LoVo (cell line): ENCODE data around the gene CPB2.

Experiments
- DNase-seq: peaks from one replicate; pipeline ENCODE4 v3.0.0-alpha.2; 2016; ENCODE audit warnings: low spot score

CPB2 gene, protein sequence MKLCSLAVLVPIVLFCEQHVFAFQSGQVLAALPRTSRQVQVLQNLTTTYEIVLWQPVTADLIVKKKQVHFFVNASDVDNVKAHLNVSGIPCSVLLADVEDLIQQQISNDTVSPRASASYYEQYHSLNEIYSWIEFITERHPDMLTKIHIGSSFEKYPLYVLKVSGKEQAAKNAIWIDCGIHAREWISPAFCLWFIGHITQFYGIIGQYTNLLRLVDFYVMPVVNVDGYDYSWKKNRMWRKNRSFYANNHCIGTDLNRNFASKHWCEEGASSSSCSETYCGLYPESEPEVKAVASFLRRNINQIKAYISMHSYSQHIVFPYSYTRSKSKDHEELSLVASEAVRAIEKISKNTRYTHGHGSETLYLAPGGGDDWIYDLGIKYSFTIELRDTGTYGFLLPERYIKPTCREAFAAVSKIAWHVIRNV

GRCh38 chr13:46104868-46105267, at the start of gene CPB2:
CPB2 (minus strand) TSS chr13:46105033; CDS start chr13:46105009, 24 bp downstream.
- no peak for DNase-seq

- DNase-seq: no peak
Observed at GRCh38 chr13:46154136-46154801, 49.4 kb upstream of the CPB2 start.

DNA sequence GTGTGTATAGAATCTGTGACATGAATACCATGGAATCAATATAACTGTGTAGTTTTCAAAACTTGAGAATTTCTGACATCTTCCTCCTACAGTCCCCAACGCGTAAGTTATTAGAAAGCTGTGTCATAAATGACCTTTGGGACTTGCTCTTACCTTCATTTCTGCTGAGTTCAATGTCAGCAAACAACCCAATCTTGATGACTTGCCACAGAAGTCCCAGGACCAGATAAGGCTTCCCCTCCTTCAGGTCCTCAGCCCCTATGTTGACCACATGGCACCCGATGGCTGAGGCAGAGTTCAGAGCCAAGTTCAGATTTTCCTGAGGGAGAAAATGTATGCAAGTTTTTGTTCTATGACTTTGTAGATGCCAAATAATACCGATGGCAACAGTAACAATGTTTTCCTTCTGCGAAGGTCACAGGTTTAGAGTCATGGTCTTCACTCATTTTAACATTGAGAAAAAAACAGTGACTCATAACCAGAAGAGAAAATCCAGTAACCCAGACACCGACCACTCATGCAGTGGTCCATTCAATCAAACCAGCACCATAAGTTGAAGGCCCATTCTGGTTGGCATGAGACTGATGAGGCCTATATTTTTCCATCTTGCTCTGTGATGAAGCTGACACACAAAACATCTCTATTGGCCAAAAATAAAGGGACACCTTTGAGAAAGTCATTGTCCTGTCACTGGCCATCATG, 47.9 kb upstream of the CPB2 start:
- no peak for DNase-seq

DNA sequence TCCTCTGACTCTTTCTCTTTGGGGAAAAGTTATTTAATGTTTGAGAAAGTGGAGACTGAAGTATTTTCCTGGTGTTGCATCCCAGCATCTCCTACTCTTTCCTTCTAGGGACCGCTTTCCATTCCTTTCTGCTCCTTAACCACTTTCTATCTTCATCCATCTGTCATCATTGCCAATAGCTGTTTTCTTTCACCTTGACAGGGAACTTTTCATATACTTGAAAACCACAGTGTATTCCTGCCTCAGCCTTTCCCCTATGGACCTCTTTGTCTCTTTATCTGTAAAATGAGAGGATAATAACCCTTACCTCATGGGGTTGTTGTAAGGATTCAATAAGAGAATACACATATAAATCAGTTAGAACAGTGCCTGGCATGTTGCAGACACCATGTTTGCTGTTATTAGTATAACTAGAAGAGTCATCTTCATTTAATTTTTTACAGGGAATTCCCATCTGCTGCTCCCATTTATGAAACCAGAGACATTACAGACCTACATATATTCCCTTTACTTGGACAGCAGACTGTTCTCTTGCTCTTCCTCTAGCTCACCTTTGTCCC, 45.4 kb upstream of the CPB2 start:
- no peak for DNase-seq

DNA sequence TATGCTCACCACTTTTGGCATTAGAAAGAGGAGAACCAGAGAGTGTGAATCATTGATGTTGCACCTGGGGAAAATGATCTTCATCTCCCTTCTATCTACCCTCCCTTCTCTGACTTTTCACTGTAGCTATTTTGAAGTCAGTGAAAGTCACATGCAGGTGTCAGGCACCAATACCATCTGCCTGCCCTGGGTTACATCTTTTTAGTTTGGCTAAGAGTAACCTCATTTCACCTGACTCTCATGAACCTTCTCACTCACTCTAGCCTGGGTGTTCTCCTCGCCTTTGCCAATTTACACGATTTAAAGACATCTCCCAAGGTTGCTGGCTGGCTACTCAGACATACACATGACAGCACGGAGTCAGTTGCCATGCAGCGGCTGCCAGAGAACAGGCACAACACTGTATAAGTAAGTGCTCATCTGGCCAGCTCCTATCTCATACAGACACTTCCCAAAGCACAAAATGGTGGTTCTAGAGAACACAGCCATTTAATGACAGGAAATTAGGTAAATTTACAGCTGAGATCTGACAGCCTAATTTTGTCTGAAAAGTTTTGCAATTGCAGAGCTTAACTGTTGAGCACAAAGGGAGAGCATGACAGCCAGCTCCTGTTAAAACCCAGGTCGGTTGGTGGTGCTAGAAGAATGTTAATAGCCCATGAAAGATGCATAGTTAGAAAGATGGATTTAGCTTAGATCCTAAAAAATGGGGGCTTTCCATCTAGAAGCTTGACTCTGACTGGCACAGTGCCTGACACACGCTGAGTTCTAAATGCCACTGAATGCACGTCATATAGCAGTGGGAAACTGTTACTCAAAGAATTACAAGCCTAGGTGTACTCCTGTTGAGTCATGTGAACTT, 44.7 kb upstream of the CPB2 start:
- no peak for DNase-seq

GRCh38 chr13:46146898-46147297, 42.1 kb upstream of the CPB2 start:
- DNase-seq: no peak

GRCh38 chr13:46145950-46146349, 41.1 kb upstream of the CPB2 start:
- DNase-seq: no peak

- no peak for DNase-seq
Observed at GRCh38 chr13:46145135-46145534, 40.3 kb upstream of the CPB2 start.

DNA sequence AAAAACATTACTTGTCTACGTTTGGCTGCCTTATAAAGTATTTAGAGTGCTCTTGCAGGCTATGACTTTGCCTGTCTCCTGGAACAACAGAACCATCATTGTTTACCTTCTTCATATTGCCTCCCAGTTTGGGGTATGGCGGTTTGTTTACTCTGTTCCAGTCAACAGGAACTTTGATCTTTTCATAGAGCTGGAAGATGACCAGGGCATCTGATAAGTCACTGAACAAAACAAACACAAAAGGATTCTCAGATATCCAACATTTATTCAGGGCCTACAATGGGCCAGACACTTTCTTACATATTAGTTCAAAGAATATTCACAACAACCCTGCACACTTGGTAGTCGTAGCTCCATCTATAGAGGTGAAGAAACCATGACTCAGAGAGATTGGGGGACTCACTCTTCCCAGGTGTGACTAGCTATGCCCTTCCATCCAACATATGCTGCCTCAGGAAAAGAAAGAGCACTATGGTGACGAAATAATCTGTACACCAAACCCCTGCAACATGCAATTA, 38.4 kb upstream of the CPB2 start:
- DNase-seq: no peak

DNA sequence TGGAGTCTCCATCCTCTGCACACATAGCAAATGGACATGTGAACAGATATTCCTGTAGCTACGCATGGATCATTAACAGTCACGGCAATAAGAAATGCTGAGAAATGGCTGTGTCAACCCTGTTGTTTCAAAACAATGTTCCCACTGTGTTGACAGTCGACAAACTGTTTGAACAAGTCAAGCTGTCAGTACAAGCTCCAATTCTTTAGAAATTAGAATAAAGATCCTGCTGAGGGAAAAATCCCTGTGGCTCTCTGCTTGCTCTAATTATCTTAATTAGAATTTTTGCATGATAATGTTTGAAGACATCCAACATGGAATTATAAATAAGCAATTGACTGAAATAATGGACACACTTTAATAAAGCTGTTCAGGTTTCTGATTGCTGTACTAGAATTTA, 37.9 kb upstream of the CPB2 start:
- no peak for DNase-seq

- no peak for DNase-seq
Observed at GRCh38 chr13:46140044-46140443, 35.2 kb upstream of the CPB2 start.

DNA sequence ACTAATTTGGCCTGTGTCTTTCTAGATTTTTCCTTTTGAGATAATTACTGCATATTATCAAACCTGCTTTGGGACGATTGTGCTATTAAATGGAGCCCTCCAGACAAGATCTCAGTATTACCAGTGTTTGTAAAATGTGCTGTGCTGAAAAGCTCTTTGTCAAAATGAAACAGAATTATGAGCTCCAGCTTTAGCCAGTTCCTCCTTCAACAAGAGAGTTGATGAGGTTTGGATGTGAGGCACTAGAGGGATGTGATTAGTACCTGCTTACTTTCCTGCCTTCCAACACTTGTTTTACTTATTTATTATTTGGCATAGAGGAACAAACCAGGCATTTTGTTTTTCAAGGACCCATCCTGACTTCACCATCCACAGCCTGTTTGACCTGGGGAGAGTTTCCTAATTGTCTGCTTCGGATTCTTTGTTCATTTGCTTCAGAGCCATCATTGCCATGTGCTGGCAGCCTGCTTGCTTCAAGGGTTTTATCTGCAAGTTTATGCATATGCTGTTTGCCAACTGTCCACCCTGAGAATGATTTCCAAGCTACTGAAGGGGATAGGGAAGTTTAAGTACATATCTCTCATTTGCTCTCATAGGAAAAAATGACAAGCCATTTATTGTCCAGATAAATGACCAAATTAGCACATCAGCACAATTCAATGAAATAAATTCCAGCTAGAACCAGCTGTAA, 32.9 kb upstream of the CPB2 start:
- DNase-seq: no peak

- no peak for DNase-seq
Observed at GRCh38 chr13:46136688-46137087, 31.9 kb upstream of the CPB2 start.

DNA sequence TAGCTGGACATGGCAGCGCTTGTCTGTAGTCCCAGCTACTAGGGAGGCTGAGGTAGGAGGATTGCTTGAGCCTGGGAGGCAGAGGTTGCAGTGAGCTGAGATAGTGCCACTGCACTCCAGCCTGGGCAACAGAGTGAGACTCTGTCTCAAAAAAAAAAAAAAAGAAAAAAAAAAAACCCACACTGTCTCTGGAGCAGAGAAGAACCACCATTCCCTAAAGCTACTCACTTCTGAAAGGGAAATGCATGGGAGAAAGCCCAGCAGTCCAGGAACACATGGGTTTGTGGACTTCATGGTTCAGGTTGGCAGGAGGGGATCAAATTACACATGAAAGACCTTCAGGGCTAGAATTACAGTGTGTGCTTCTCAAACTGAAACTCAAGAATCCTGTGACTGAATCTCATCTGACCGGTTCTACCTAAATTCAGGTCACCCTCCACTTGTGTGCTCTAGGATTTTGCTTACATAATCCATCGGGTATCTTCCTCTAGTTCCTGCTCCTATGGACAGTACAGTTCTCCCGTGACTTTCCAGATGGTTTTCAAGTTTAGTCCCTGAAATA, 30.2 kb upstream of the CPB2 start:
- DNase-seq: peak; percentile 24

DNA sequence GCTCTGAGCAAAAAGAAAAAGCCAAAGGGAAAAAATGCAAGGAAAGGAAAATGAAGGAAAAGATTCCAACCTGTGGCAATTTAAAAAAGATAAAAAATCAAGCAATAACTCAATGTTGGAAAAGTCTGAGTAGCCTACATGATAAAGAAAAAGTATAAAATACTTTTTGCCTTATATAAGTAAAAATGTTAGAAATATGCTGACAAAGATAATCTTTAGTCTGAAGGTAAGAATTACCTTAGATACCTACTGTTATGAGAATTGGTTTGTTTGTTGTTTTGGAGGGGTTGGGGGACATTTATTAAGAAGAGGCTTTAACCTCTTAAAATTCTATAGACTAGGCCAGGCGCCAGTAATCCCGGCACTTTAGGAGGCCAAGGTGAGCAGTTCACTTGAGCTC, 29.7 kb upstream of the CPB2 start:
- DNase-seq: no peak

DNA sequence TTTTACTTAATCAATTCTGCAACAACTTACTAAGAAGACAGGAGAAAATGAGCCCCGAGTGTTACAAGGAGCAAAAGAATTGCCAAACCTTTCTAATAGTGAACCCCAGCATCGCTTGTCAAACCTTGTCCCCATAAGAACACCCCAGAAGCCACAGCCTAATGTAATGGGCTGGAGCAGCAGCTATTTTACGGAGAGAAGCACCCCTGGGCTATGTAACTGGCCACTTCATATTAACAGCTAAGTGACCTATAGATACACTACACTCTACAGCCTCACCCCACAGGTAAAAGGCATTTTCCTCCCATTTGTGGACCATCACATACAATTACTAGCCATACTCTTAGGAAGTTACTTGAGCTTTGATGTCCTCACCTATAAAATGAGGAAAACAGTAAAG, 27.3 kb upstream of the CPB2 start:
- DNase-seq: no peak

- no peak for DNase-seq
Observed at GRCh38 chr13:46131705-46132104, 26.9 kb upstream of the CPB2 start.

DNA sequence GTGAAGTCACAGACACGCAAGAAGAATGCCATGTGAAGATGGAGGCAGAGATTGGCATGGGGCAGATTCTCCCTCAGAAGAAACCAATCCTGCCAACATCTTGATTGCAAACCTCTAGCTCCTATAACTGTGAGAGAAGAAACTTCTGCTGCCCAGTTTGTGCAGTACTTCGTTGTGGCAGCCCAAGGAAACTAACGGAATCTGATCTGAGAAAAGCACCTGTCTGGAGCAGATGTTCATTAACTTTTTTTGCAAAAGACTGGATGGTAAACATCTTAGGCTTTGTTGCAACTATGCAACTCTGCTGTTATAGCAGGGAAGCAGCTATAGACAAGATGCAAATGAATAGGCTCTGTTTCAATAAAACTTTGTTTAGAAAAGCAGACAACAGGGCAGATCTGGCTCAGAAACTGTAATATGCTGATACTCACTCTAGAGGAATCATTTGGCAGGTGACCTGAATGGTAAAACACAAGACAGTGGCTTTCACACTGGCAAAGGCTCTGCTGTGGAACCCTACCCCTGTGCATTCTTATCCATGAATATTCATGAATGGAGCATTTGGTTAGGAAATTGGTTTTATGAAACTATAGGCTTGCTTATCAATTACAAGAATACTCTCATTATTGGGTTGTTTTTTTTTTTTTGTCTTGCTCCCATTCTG, 25.3 kb upstream of the CPB2 start:
- no peak for DNase-seq

DNA sequence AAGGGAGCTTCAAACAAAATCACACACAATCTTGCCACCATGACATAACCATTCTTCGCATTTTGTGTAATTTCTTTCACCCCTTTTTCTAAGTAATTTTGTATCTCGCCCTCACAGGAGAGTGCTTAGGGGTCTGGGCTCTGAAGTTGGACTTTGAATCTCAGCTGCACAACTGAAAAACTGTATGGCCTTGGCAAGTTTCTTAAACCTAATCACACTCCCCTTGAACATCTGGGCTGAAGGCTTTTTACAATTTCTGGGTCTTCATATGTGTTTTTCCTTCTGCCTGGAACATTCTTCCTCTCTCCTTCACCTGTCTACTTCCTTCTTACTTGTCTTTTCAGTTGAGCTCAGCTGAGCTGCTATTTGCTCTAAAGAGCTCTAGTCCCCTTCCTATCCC, 24.3 kb upstream of the CPB2 start:
- DNase-seq: no peak
